A549 (cell line): ENCODE results near the gene CENPX. TPM values are rescaled to one million over a fixed set of nuclear protein-coding genes. Genes with fewer than 3 reads are reported as not detected.

ENCODE experiments used
- ATAC-seq, 2 experiments: fragments of 200-7000 bp in 1 of 2; fragments of >200 bp in 1 of 2; cut with Nextera tagmentation in 1 of 2; cut with Tn5 transposase in 1 of 2; 3 replicates each; pipeline versions ENCODE4 v1.8.0 to v1.9.1; 2018 to 2020; ENCODE audit warnings: mild to moderate bottlenecking in 1 of 2, moderate library complexity in 1 of 2
- CTCF ChIA-PET: fragments of 300-600 bp; sonication (Branson Sonifier 250); formaldehyde crosslinking; extraction: SDS; loops from one replicate; lab custom pipeline; 2021; ENCODE audit warnings: antibody characterized with exemption, inconsistent platforms; lab: Yijun Ruan, JAX
- POLR2A ChIA-PET: fragments of 350-600 bp; formaldehyde crosslinking; extraction: SDS; loops from one replicate; lab custom pipeline; 2021; ENCODE audit warnings: antibody characterized with exemption, inconsistent platforms; lab: Yijun Ruan, JAX
- DNase-seq, 2 experiments: peaks; one replicate each; pipeline versions ENCODE4 v3.0.0 to v3.0.0-alpha.2; 2011 to 2016; ENCODE audit warnings: low read depth in 1 of 2, low spot score in 1 of 2
- FAIRE-seq: peaks from 2 replicates; lab custom pipeline; 2011; peaks lifted over from hg19 to GRCh38; lab: Jason Lieb, UNC
- H3K27ac ChIP-seq, 2 experiments: fragments of >200 bp; sonication (Bioruptor Twin); formaldehyde crosslinking; 3 replicates each; pipeline ENCODE4 v1.5.1; 2016 to 2017
- H3K4me1 ChIP-seq: fragments of >200 bp; sonication (Bioruptor Twin); formaldehyde crosslinking; 3 replicates; pipeline ENCODE4 v1.6.1; 2016
- H3K4me2 ChIP-seq: fragments of >200 bp; sonication (Bioruptor Twin); formaldehyde crosslinking; 3 replicates; pipeline ENCODE4 v1.6.1; 2016
- H3K4me3 ChIP-seq: fragments of >200 bp; sonication (Bioruptor Twin); formaldehyde crosslinking; 3 replicates; pipeline ENCODE4 v1.5.1; 2016
- H3K9me3 ChIP-seq: fragments of >200 bp; sonication (Bioruptor Twin); formaldehyde crosslinking; 3 replicates; pipeline ENCODE4 v1.6.1; 2016
- BCL3 ChIP-seq: fragments of >200 bp; sonication (Bioruptor Twin); formaldehyde crosslinking; IDR thresholded peaks from 3 replicates; pipeline ENCODE4 v1.6.1; 2016
- CBX8 ChIP-seq: fragments of 200-600 bp; sonication (generic); IDR thresholded peaks from 2 replicates; pipeline ENCODE4 v1.6.1; 2016
- CEBPB ChIP-seq, 2 experiments: fragments of >200 bp in 1 of 2; sonication (Bioruptor Twin) in 1 of 2; formaldehyde crosslinking in 1 of 2; IDR thresholded peaks; 2 replicates each; pipeline ENCODE4 v1.6.1; 2012 to 2016
- EHF ChIP-seq: fragments of 250-450 bp; sonication (Bioruptor Pico); IDR thresholded peaks from 2 replicates; pipeline ENCODE4 v1.5.0; 2020; ENCODE audit warnings: mild to moderate bottlenecking
- ELK1 ChIP-seq: fragments of 150-350 bp; IDR thresholded peaks from 2 replicates; pipeline ENCODE4 v1.6.1; 2014; ENCODE audit warnings: low read depth, mild to moderate bottlenecking, low read length
- FOSL2 ChIP-seq, 2 experiments: fragments of 450-650 bp in 1 of 2; fragments of >200 bp in 1 of 2; sonication (Bioruptor Twin) in 1 of 2; formaldehyde crosslinking; IDR thresholded peaks; 2 replicates each; pipeline versions ENCODE4 v1.5.0 to v1.6.1; 2016 to 2020; ENCODE audit warnings: mild to moderate bottlenecking in 1 of 2, moderate library complexity in 1 of 2
- FOXS1 ChIP-seq: fragments of 250-450 bp; sonication (Bioruptor Pico); IDR thresholded peaks from 2 replicates; pipeline ENCODE4 v1.5.0; 2020; ENCODE audit warnings: mild to moderate bottlenecking, moderate library complexity
- HEYL ChIP-seq: fragments of 250-450 bp; sonication (Bioruptor Pico); IDR thresholded peaks from 2 replicates; pipeline ENCODE4 v1.8.0; 2021; ENCODE audit warnings: mild to moderate bottlenecking, moderate library complexity
- HMGXB4 ChIP-seq: fragments of 250-450 bp; sonication (Bioruptor Pico); IDR thresholded peaks from 2 replicates; pipeline ENCODE4 v1.5.0; 2021; ENCODE audit warnings: mild to moderate bottlenecking, moderate library complexity, borderline replicate concordance
- JUN ChIP-seq, 2 experiments: fragments of >200 bp; sonication (Bioruptor Twin); formaldehyde crosslinking; IDR thresholded peaks; 2 replicates in 1 of 2; 3 replicates in 1 of 2; pipeline ENCODE4 v1.6.1; 2016 to 2017
- JUNB ChIP-seq: fragments of >200 bp; sonication (Bioruptor Twin); formaldehyde crosslinking; IDR thresholded peaks from 2 replicates; pipeline ENCODE4 v1.6.1; 2016
- KDM1A ChIP-seq: fragments of 200-600 bp; sonication (generic); IDR thresholded peaks from 2 replicates; pipeline ENCODE4 v1.6.1; 2016; ENCODE audit warnings: low read depth, mild to moderate bottlenecking
- KDM5A ChIP-seq: fragments of 200-600 bp; sonication (generic); IDR thresholded peaks from 2 replicates; pipeline ENCODE4 v1.6.1; 2016; ENCODE audit warnings: antibody characterized with exemption, mild to moderate bottlenecking
- NPAS2 ChIP-seq: fragments of 250-450 bp; sonication (Bioruptor Pico); IDR thresholded peaks from 2 replicates; pipeline ENCODE4 v1.8.0; 2022; ENCODE audit warnings: mild to moderate bottlenecking, moderate library complexity, borderline replicate concordance
- NR3C1 ChIP-seq: fragments of >200 bp; sonication (Bioruptor Twin); formaldehyde crosslinking; IDR thresholded peaks from 3 replicates; pipeline ENCODE4 v1.6.1; 2017
- POLR2AphosphoS2 ChIP-seq: conservative IDR thresholded peaks from 2 replicates; pipeline ENCODE4 v1.6.1; 2012; ENCODE audit warnings: low read length, improper control_type of control experiment, inconsistent platforms
- RAD21 ChIP-seq, 2 experiments: fragments of >200 bp in 1 of 2; sonication (Bioruptor Twin) in 1 of 2; formaldehyde crosslinking in 1 of 2; IDR thresholded peaks in 1 of 2; conservative IDR thresholded peaks in 1 of 2; 2 replicates in 1 of 2; 3 replicates in 1 of 2; pipeline ENCODE4 v1.6.1; 2012 to 2018; ENCODE audit warnings: inconsistent platforms in 1 of 2
- RCOR1 ChIP-seq: fragments of 150-350 bp; IDR thresholded peaks from 2 replicates; pipeline ENCODE4 v1.6.1; 2014; ENCODE audit warnings: antibody characterized with exemption, low read length, low read depth
- REST ChIP-seq: fragments of 200-600 bp; sonication (generic); IDR thresholded peaks from 2 replicates; pipeline ENCODE4 v1.6.1; 2016; ENCODE audit warnings: antibody characterized with exemption, mild to moderate bottlenecking, moderate library complexity
- RFX5 ChIP-seq: fragments of 450-650 bp; IDR thresholded peaks from 2 replicates; pipeline ENCODE4 v1.7.1; 2014; ENCODE audit warnings: antibody characterized with exemption, mild to moderate bottlenecking, moderate library complexity
- RNF2 ChIP-seq: fragments of 200-600 bp; sonication (generic); IDR thresholded peaks from 2 replicates; pipeline ENCODE4 v1.6.1; 2016; ENCODE audit warnings: low read depth, mild to moderate bottlenecking, antibody characterized with exemption, moderate library complexity, borderline replicate concordance
- TFCP2L1 ChIP-seq: fragments of 250-450 bp; sonication (Bioruptor Pico); IDR thresholded peaks from 2 replicates; pipeline ENCODE4 v1.5.0; 2021; ENCODE audit warnings: mild to moderate bottlenecking
- TP53 ChIP-seq: fragments of 250-450 bp; sonication (Bioruptor Pico); IDR thresholded peaks from 2 replicates; pipeline ENCODE4 v1.5.0; 2021; ENCODE audit warnings: mild to moderate bottlenecking, moderate library complexity
- WGBS: methylation state at CpG from one replicate; pipeline ENCODE4 v1.1.6; 2017; ENCODE audit errors: missing lambda C conversion rate; 5-methylcytosine and 5-hydroxymethylcytosine counted together
- polyA plus RNA-seq, 4 experiments: library from polyadenylated mRNA; depleted of rRNA in 3 of 4; stranded (reverse); fragments of >200 nt; fragmentation: RNase III in 1 of 4; extraction: RNeasy Plus Mini Kit Qiagen cat#74134 plus additional on column Dnase treatment in 1 of 4; gene quantifications; 2 replicates in 3 of 4; 3 replicates in 1 of 4; pipeline ENCODE4 v1.2.3, GENCODE V29; 2011 to 2017
- TF ChIP-seq, protein P1 (sequence below): IDR thresholded peaks from 2 replicates; pipeline ENCODE4 v1.6.1; 2012; ENCODE audit warnings: low read depth, borderline replicate concordance

CENPX gene
- polyA plus RNA-seq, 2 of the 4 experiments (the other 2 are of a cell fraction): 80.5 to 222 TPM

- POLR2A ChIA-PET: interaction anchor here (0.6 to 1.4 kb wide), 14 partner anchors 9 to 168 kb away, joined by 3 to 38 read pairs (median 4); partner anchors contain the start of genes CENPX, FASN, GPS1 and LRRC45
- Histone ChIP-seq H3K4me1 (peaks cover 8% of the 10 kb centered on the region; the same call in 2 of the 3 replicates), H3K27ac (peak overlapping the region in 1 of 2 experiments; percentile 32; a peak in 2 of 6 replicates), H3K9me3 (no peaks in the 10 kb centered on the region), H3K4me2 (peak overlapping the region; percentile 83), H3K4me3 (peak overlapping the region; percentile 52)
- CTCF ChIA-PET: interaction anchor here (0.6 to 4.4 kb wide), 35 partner anchors 9 to 198 kb away, joined by 3 to 59 read pairs (median 4); partner anchors contain the start of genes CENPX, DUS1L, GPS1 and LRRC45
- FAIRE-seq: no peak
- no peak for TF ChIP-seq CEBPB (IDR thresholded peaks at IDR 0.05)
- TF ChIP-seq ELK1: no peak
- no peak for TF ChIP-seq RCOR1
- TF ChIP-seq RNF2: no peak
- TF ChIP-seq POLR2AphosphoS2: no peak
- TF ChIP-seq CBX8: no peak
- TF ChIP-seq RAD21 (conservative IDR thresholded peaks at IDR 0.05 in 1 of 2, IDR thresholded peaks at IDR 0.05 in 1 of 2): no peak
- 3% methylated on average over 10 of the region's 10 CpGs for WGBS
- no peak for ATAC-seq
- DNase-seq: no peak
These were observed 15.2 kb upstream of the CENPX start for GRCh38 chr17:82037889-82038195.

DNA sequence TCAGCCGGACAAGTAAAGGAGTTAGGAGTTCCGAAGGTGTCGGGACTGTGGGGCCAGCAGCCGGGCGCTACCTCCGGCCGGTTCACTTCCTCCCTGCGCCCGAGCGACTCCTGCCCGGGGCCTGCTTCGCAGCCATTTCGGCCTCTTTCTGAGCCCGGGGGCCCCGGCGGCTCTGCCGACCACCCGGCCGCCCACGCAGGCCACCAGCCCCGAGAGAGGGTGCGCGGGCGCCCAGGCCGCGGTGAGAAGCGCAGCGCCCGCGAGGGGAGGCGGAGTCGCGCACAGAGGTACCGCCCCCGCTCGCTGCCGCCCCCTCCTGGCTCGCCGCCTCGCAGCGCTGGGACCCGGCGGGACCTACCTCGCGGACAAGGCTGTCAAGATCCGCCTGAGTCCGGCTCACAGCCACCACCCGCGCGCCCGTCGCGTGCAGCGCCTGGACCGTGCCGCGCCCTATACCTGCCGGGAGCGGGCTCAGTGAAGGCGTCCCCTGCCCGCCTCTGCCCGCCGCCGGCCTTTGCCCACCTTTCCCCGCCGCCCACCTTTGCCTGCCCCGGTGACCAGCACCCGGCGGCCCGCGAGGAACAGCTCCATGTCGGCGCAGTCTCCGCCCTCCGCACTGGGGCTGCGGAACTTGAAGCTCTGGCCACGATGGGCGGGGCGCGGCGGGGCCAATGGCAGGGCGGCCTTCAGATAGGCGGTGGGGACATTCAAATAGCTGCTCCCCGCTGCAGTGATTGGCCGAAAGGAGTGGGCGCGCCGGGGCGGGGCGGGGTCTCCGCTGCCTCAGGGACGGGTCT, 14.6 kb upstream of the CENPX start, which contains the start of gene DCXR:
DCXR (minus strand) TSS at position 606 of the 797 bp plus-strand sequence; CDS start at position 591, 15 bp downstream.
- Histone ChIP-seq H3K9me3 (no peaks in the 10 kb centered on the region), H3K27ac (peak within 1 kb of the TSS; percentile 72 to 89), H3K4me2 (peak within 1 kb of the TSS; percentile 83), H3K4me3 (peak within 1 kb of the TSS; percentile 52), H3K4me1 (peaks cover 9% of the 10 kb centered on the region; the same call in 2 of the 3 replicates)
- CTCF ChIA-PET: interaction anchor here (0.6 to 4.4 kb wide), 39 partner anchors 9 to 199 kb away, joined by 3 to 59 read pairs (median 4); partner anchors contain the start of genes CENPX, DUS1L, GPS1 and LRRC45
- FAIRE-seq: peak; percentile 80
- WGBS: under 1% methylated on average over 23 of the region's 92 CpGs
- peak; percentile 99 for DNase-seq
- peak; percentile 89 to 96 for ATAC-seq
- POLR2A ChIA-PET: interaction anchor here (0.6 to 1.4 kb wide), 14 partner anchors 9 to 169 kb away, joined by 3 to 38 read pairs (median 4); partner anchors contain the start of genes CENPX, FASN, GPS1 and LRRC45
- TF ChIP-seq ELK1: no peak
- no peak for TF ChIP-seq TFCP2L1 (CRISPR knock-in tag)
- no peak for TF ChIP-seq TP53
- no peak; the same call in 1 of the 2 replicates for TF ChIP-seq FOXS1
- TF ChIP-seq REST: no peak
- TF ChIP-seq, protein P1, sequence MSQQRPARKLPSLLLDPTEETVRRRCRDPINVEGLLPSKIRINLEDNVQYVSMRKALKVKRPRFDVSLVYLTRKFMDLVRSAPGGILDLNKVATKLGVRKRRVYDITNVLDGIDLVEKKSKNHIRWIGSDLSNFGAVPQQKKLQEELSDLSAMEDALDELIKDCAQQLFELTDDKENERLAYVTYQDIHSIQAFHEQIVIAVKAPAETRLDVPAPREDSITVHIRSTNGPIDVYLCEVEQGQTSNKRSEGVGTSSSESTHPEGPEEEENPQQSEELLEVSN: peak; percentile 66; the same call in 1 of the 2 replicates
- TF ChIP-seq RFX5: no peak
- no peak for TF ChIP-seq NPAS2 (CRISPR knock-in tag)
- peak; percentile 56 to 89; a peak in 4 of 5 replicates for TF ChIP-seq JUN (IDR thresholded peaks at IDR 0.05)
- no peak for TF ChIP-seq JUNB
- no peak for TF ChIP-seq KDM5A
- TF ChIP-seq FOSL2 (IDR thresholded peaks at IDR 0.05): no peak
- TF ChIP-seq FOSL2 (CRISPR knock-in tag; IDR thresholded peaks at IDR 0.05): no peak
- TF ChIP-seq BCL3: peak; percentile 84; the same call in 2 of the 3 replicates
- TF ChIP-seq NR3C1: no peak
- TF ChIP-seq KDM1A: no peak
- TF ChIP-seq HEYL (CRISPR knock-in tag): no peak
- TF ChIP-seq EHF (CRISPR knock-in tag): no peak
- TF ChIP-seq HMGXB4 (CRISPR knock-in tag): no peak; the same call in 1 of the 2 replicates
